NCI-H748 treated with DMSO at 0.1 percent for 48 hours (cell line): ENCODE results near the gene ZNF20.
A peak's percentile ranks its signal among the peaks of the same experiment; 100 is the strongest.
"Not testable (repeated sequence)": the region's sequence is repeated elsewhere in the genome, so short reads cannot be mapped to it uniquely, and the experiment has no call there.

Experiments used
- DNase-seq: peaks from one replicate; lab custom pipeline; 2025; lab: John Stamatoyannopoulos, UW

Gene ZNF20

GRCh38 chr19:12112701-12113100 lies 27.4 kb downstream of the ZNF20 start:
- DNase-seq = no peak

GRCh38 chr19:12111943-12112637 lies 28.1 kb downstream of the ZNF20 start:
- DNase-seq = no peak

GRCh38 chr19:12111176-12111575 lies 29.0 kb downstream of the ZNF20 start:
- DNase-seq = no peak

- not testable (repeated sequence) for DNase-seq
Observed at GRCh38 chr19:12103909-12104308, 36.2 kb downstream of the ZNF20 start.

GRCh38 chr19:12098040-12098439 lies 42.1 kb downstream of the ZNF20 start:
- no peak for DNase-seq

GRCh38 chr19:12095111-12095790 lies 44.9 kb downstream of the ZNF20 start:
- DNase-seq = no peak

GRCh38 chr19:12093777-12094176 lies 46.4 kb downstream of the ZNF20 start:
- no peak for DNase-seq

GRCh38 chr19:12092956-12093355 lies 47.2 kb downstream of the ZNF20 start:
- DNase-seq = no peak

GRCh38 chr19:12092065-12092867 lies 47.9 kb downstream of the ZNF20 start:
- no peak for DNase-seq

- DNase-seq = peak; percentile 0
Observed at GRCh38 chr19:12090807-12091206, 49.3 kb downstream of the ZNF20 start.

GRCh38 chr19:12085074-12085818 lies 54.9 kb downstream of the ZNF20 start:
- DNase-seq = no peak

GRCh38 chr19:12083336-12083735 lies 56.8 kb downstream of the ZNF20 start:
- not testable (repeated sequence) for DNase-seq
